Liver (tissue), 9 donors: ENCODE results near the gene CLDN10. TPM values are rescaled to one million over a fixed set of nuclear protein-coding genes. Genes with fewer than 3 reads are reported as not detected.

Source experiments
- DNase-seq: peaks from one replicate; pipeline ENCODE4 v3.0.0-alpha.2; 2017; ENCODE audit warnings: low spot score
- H3K27ac ChIP-seq, 2 donors: one replicate each; pipeline ENCODE4 v1.7.0; 2013; ENCODE audit warnings: inconsistent platforms in 2 of 2, low read length in 2 of 2, control low read depth in 1 of 2, low read depth in 1 of 2, mild to moderate bottlenecking in 1 of 2
- H3K27me3 ChIP-seq, 4 donors: one replicate each; pipeline versions ENCODE4 v1.6.1 to v1.7.0; 2013; ENCODE audit warnings: low read length in 3 of 4, inconsistent platforms in 1 of 4, mild to moderate bottlenecking in 1 of 4, moderate library complexity in 1 of 4; ENCODE audit not compliant: control insufficient read depth in 4 of 4, insufficient read depth in 4 of 4
- H3K36me3 ChIP-seq, 4 donors: one replicate each; pipeline versions ENCODE4 v1.6.1 to v1.7.0; 2013; ENCODE audit warnings: low read length in 3 of 4, mild to moderate bottlenecking in 3 of 4, low read depth in 1 of 4, moderate library complexity in 1 of 4; ENCODE audit not compliant: control insufficient read depth in 4 of 4, insufficient read depth in 3 of 4
- H3K4me1 ChIP-seq, 4 donors: one replicate each; pipeline versions ENCODE4 v1.6.1 to v1.7.0; 2013; ENCODE audit warnings: low read length in 3 of 4, mild to moderate bottlenecking in 3 of 4, moderate library complexity in 1 of 4; ENCODE audit not compliant: control insufficient read depth in 4 of 4, insufficient read depth in 4 of 4
- H3K4me3 ChIP-seq, 3 donors: one replicate each; pipeline versions ENCODE4 v1.6.1 to v1.7.0; 2013; ENCODE audit warnings: low read length in 3 of 3, control low read depth in 1 of 3, low read depth in 1 of 3, mild to moderate bottlenecking in 1 of 3
- H3K9ac ChIP-seq, 2 donors: one replicate each; pipeline ENCODE4 v1.7.0; 2013; ENCODE audit warnings: low read length in 2 of 2, mild to moderate bottlenecking in 2 of 2, moderate library complexity in 2 of 2, control low read depth in 1 of 2, low read depth in 1 of 2
- H3K9me3 ChIP-seq, 4 donors: one replicate each; pipeline versions ENCODE4 v1.6.1 to v1.7.0; 2013; ENCODE audit warnings: low read length in 3 of 4; ENCODE audit not compliant: control insufficient read depth in 4 of 4
- EGR1 ChIP-seq, 2 donors: IDR thresholded peaks; 2 replicates each; pipeline ENCODE4 v1.6.1; 2016 to 2018; ENCODE audit warnings: antibody characterized with exemption in 2 of 2, low read depth in 2 of 2
- FOXA2 ChIP-seq: IDR thresholded peaks from 2 replicates; pipeline ENCODE4 v1.6.1; 2016; ENCODE audit warnings: antibody characterized with exemption
- GABPA ChIP-seq, 2 donors: IDR thresholded peaks in 1 of 2; conservative IDR thresholded peaks in 1 of 2; 2 replicates each; pipeline ENCODE4 v1.6.1; 2016; ENCODE audit warnings: antibody characterized with exemption in 2 of 2, mild to moderate bottlenecking in 1 of 2, moderate library complexity in 1 of 2
- HNF4A ChIP-seq, 2 donors: conservative IDR thresholded peaks; 2 replicates each; pipeline ENCODE4 v1.6.1; 2016; ENCODE audit warnings: antibody characterized with exemption in 2 of 2, mild to moderate bottlenecking in 2 of 2
- HNF4G ChIP-seq: IDR thresholded peaks from 2 replicates; pipeline ENCODE4 v1.6.1; 2016; ENCODE audit warnings: antibody characterized with exemption
- JUND ChIP-seq, 2 donors: IDR thresholded peaks; 2 replicates each; pipeline ENCODE4 v1.6.1; 2016; ENCODE audit warnings: antibody characterized with exemption in 2 of 2
- NR2F2 ChIP-seq: IDR thresholded peaks from 2 replicates; pipeline ENCODE4 v1.6.1; 2016; ENCODE audit warnings: antibody characterized with exemption
- RAD21 ChIP-seq, 2 donors: IDR thresholded peaks; 2 replicates each; pipeline ENCODE4 v1.6.1; 2016; ENCODE audit warnings: antibody characterized with exemption in 2 of 2, mild to moderate bottlenecking in 2 of 2
- RXRA ChIP-seq, 2 donors: IDR thresholded peaks; 2 replicates each; pipeline ENCODE4 v1.6.1; 2017 to 2018; ENCODE audit warnings: antibody characterized with exemption in 2 of 2, mild to moderate bottlenecking in 1 of 2
- SP1 ChIP-seq: IDR thresholded peaks from 2 replicates; pipeline ENCODE4 v1.6.1; 2018; ENCODE audit warnings: antibody characterized with exemption, mild to moderate bottlenecking
- TAF1 ChIP-seq: conservative IDR thresholded peaks from 2 replicates; pipeline ENCODE4 v1.6.1; 2016; ENCODE audit warnings: antibody characterized with exemption, mild to moderate bottlenecking
- WGBS: extraction: QIAGEN DNeasy Blood & Tissue Kit; methylation state at CpG from one replicate; pipeline ENCODE4 v1.1.7; 2013; 5-methylcytosine and 5-hydroxymethylcytosine counted together
- polyA plus RNA-seq, 2 donors: library from polyadenylated mRNA; stranded (reverse) in 1 of 2; unstranded in 1 of 2; fragments of 200-250 nt in 1 of 2; fragments of >200 nt in 1 of 2; fragmentation: Nextera tagmentation in 1 of 2; extraction: Ambion mirVana in 1 of 2; gene quantifications; one replicate each; pipeline versions ENCODE4 v1.2.1 to v1.2.3, GENCODE V29; 2013 to 2015
- total RNA-seq, 2 donors: library from RNA; depleted of rRNA; stranded (reverse); fragments of >200 nt; gene quantifications; one replicate each; pipeline ENCODE4 v1.2.3, GENCODE V29; 2014
- TF ChIP-seq, protein P1 (sequence below): IDR thresholded peaks from 2 replicates; pipeline ENCODE4 v1.6.1; 2016; ENCODE audit warnings: antibody characterized with exemption
- TF ChIP-seq, protein P2 (sequence below): IDR thresholded peaks from 2 replicates; pipeline ENCODE4 v1.6.1; 2016; ENCODE audit warnings: antibody characterized with exemption
- TF ChIP-seq, protein P3 (sequence below): IDR thresholded peaks from 2 replicates; pipeline ENCODE4 v1.6.1; 2016; ENCODE audit warnings: antibody characterized with exemption, mild to moderate bottlenecking
- TF ChIP-seq, protein P4 (sequence below): fragments of 150-350 bp; IDR thresholded peaks from 2 replicates; pipeline ENCODE4 v1.5.1; 2017; ENCODE audit warnings: improper control_type of control experiment, low read depth, low read length; ENCODE audit not compliant: missing input control
- donor health status: healthy.
- donor health status: healthy.
- donor health status: healthy.
- donor health status: healthy.
- donor health status: healthy.

The CLDN10 gene
- total and polyA plus RNA-seq, 4 donors: 0.79 to 15.1 (median 3.1) TPM

DNA sequence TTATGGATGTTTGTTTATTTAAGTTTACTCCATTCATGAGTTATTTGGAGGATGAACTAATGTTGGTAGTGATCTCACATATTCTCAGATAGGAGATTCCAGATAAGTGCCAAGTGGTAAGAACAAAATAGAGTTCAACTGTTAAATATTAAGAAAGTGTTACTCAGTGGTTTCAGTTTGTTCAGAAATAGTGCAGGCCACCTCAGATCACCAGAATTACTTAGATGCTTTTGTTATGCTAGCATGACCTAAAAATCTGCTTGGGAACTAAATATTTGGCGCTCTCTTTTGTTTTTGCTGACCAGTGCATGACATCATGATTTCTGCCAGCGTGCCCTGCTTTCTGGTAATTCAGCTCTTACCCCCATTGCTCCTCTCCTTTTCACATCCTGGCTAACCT is 15.6 kb downstream of the CLDN10 start:
- Histone ChIP-seq H3K27me3 (no peaks in the 10 kb centered on the region), H3K4me3 (no peak overlapping the region), H3K9ac (no peak overlapping the region), H3K9me3 (no peaks in the 10 kb centered on the region), H3K27ac (no peak overlapping the region), H3K4me1 (no peaks in the 10 kb centered on the region), H3K36me3 (no peaks in the 10 kb centered on the region)
- WGBS: 100% methylated on average over 2 of the region's 2 CpGs
- TF ChIP-seq, protein P1, sequence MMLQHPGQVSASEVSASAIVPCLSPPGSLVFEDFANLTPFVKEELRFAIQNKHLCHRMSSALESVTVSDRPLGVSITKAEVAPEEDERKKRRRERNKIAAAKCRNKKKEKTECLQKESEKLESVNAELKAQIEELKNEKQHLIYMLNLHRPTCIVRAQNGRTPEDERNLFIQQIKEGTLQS: no peak
- no peak for TF ChIP-seq GABPA (IDR thresholded peaks at IDR 0.05 in 1 of 2, conservative IDR thresholded peaks at IDR 0.05 in 1 of 2)
- no peak for DNase-seq

DNA sequence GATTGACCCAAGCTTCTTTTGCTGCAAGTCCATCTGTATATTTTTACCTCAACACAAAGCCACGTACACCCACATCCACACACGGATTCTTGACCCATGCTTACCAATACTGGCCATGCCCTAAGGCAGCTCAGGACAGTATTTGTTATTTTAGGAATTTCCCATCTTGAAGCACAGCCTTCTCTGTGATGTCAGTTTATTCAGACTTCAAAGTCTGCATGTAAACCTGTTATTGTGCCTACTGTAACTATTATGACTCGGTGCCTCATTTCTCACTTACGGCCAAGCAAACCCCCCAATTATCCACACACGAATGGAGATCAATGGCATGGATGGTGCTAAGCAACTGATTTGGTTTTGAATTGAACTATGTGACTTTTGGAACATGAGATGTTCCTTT is 17.5 kb downstream of the CLDN10 start:
- TF ChIP-seq, protein P2, sequence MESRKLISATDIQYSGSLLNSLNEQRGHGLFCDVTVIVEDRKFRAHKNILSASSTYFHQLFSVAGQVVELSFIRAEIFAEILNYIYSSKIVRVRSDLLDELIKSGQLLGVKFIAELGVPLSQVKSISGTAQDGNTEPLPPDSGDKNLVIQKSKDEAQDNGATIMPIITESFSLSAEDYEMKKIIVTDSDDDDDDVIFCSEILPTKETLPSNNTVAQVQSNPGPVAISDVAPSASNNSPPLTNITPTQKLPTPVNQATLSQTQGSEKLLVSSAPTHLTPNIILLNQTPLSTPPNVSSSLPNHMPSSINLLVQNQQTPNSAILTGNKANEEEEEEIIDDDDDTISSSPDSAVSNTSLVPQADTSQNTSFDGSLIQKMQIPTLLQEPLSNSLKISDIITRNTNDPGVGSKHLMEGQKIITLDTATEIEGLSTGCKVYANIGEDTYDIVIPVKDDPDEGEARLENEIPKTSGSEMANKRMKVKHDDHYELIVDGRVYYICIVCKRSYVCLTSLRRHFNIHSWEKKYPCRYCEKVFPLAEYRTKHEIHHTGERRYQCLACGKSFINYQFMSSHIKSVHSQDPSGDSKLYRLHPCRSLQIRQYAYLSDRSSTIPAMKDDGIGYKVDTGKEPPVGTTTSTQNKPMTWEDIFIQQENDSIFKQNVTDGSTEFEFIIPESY: no peak
- TF ChIP-seq RAD21 (IDR thresholded peaks at IDR 0.05): no peak
- TF ChIP-seq RXRA (IDR thresholded peaks at IDR 0.05): no peak
- TF ChIP-seq, protein P3, sequence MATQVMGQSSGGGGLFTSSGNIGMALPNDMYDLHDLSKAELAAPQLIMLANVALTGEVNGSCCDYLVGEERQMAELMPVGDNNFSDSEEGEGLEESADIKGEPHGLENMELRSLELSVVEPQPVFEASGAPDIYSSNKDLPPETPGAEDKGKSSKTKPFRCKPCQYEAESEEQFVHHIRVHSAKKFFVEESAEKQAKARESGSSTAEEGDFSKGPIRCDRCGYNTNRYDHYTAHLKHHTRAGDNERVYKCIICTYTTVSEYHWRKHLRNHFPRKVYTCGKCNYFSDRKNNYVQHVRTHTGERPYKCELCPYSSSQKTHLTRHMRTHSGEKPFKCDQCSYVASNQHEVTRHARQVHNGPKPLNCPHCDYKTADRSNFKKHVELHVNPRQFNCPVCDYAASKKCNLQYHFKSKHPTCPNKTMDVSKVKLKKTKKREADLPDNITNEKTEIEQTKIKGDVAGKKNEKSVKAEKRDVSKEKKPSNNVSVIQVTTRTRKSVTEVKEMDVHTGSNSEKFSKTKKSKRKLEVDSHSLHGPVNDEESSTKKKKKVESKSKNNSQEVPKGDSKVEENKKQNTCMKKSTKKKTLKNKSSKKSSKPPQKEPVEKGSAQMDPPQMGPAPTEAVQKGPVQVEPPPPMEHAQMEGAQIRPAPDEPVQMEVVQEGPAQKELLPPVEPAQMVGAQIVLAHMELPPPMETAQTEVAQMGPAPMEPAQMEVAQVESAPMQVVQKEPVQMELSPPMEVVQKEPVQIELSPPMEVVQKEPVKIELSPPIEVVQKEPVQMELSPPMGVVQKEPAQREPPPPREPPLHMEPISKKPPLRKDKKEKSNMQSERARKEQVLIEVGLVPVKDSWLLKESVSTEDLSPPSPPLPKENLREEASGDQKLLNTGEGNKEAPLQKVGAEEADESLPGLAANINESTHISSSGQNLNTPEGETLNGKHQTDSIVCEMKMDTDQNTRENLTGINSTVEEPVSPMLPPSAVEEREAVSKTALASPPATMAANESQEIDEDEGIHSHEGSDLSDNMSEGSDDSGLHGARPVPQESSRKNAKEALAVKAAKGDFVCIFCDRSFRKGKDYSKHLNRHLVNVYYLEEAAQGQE: no peak
- no peak for TF ChIP-seq HNF4A (conservative IDR thresholded peaks at IDR 0.05)
- TF ChIP-seq, protein P4, sequence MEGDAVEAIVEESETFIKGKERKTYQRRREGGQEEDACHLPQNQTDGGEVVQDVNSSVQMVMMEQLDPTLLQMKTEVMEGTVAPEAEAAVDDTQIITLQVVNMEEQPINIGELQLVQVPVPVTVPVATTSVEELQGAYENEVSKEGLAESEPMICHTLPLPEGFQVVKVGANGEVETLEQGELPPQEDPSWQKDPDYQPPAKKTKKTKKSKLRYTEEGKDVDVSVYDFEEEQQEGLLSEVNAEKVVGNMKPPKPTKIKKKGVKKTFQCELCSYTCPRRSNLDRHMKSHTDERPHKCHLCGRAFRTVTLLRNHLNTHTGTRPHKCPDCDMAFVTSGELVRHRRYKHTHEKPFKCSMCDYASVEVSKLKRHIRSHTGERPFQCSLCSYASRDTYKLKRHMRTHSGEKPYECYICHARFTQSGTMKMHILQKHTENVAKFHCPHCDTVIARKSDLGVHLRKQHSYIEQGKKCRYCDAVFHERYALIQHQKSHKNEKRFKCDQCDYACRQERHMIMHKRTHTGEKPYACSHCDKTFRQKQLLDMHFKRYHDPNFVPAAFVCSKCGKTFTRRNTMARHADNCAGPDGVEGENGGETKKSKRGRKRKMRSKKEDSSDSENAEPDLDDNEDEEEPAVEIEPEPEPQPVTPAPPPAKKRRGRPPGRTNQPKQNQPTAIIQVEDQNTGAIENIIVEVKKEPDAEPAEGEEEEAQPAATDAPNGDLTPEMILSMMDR: no peak
- TF ChIP-seq FOXA2: no peak
- H3K36me3 ChIP-seq: no peaks in the 10 kb centered on the region
- no peak overlapping the region for H3K9ac ChIP-seq
- H3K9me3 ChIP-seq: no peaks in the 10 kb centered on the region
- H3K4me3 ChIP-seq: no peak overlapping the region
- no peak for DNase-seq
- WGBS: 85% methylated on average over 5 of the region's 5 CpGs
- no peak overlapping the region for H3K27ac ChIP-seq
- no peaks in the 10 kb centered on the region for H3K27me3 ChIP-seq
- H3K4me1 ChIP-seq: no peaks in the 10 kb centered on the region

DNA sequence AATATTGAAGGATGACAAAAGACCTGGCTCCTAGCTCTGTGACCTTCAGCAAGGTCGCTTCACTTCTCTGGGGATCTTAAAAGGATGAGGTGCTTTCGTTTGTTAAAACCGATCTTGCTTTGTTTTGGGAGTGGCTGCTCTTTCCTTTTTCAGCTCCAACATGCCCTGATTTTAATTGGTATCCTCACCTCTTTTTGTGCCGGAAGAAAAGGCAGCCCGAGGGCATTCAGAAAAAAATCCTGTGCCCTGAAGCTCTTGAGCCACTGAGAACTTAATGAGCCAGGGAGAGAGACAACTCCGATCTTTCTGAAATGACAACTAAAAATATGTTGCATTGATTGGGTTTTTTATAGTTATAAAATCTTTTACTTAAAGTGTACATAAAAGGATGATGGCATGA is 19.4 kb downstream of the CLDN10 start:
- Histone ChIP-seq H3K4me1 (no peaks in the 10 kb centered on the region), H3K9ac (no peak overlapping the region), H3K4me3 (no peak overlapping the region), H3K36me3 (no peaks in the 10 kb centered on the region), H3K27me3 (no peaks in the 10 kb centered on the region), H3K27ac (no peak overlapping the region), H3K9me3 (no peaks in the 10 kb centered on the region)
- DNase-seq: no peak
- 76% methylated on average over 6 of the region's 6 CpGs for WGBS
- TF ChIP-seq, protein P3: no peak
- no peak for TF ChIP-seq SP1
- no peak for TF ChIP-seq EGR1 (IDR thresholded peaks at IDR 0.05; ENCODE audit: low read depth in 2 of 2)
- no peak for TF ChIP-seq TAF1
- TF ChIP-seq, protein P1: no peak
- no peak for TF ChIP-seq HNF4G
- no peak for TF ChIP-seq HNF4A (conservative IDR thresholded peaks at IDR 0.05)
- no peak for TF ChIP-seq JUND (IDR thresholded peaks at IDR 0.05)
- no peak for TF ChIP-seq NR2F2
